Measurements from ENCODE around the gene TTLL8.

The TTLL8 gene

DNA sequence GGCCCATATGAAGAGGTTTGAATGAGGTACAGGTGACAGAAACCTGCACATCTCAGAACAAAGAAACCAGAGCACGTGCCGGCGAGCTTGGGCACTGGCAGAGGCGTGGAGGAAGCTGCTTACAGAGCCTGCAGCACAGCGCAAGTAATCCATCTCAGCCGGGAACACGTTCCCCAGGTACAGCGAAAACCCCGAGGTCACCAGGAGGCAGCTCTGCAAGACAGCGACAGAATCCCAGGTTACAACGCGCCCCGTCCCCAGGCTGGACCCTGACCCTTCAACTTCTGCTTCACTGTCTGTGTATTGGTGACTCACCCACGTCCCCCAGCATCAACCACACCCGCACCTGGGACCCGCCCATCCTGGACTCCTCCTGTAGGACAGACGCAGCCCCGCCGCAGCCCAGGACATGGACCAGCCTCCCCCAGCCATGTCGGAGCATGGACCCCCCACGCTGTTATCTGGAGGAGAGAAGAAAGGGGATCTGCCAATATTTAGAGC lies 24.9 kb upstream of the TTLL8 start:
- DNase-seq (ENCODE audit: low read depth in 2 of 2): no peak

DNA sequence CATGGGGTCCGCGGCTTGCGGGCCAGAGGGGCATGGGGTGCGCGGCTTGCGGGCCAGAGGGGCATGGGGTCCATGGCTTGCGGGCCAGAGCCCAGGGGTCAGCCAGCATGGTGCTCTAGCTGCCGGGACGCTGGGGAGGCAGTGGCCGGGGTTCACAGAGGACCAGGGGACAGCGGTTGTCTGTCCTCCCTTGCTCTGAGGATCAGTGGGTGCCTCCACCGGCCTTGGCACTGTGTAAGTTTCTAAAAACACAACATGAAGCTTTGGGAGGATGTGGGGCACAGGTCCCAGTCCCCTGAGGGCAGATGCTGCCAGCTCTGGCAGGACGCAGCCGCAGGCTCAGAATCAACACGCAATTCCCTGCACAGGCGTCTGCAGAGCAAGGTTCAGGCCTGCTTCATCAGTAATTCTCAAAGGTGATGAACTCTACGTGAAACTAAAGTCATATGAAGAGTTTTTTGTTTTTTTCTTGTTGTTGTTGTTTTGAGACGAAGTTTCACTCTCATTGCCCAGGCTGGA lies 24.2 kb upstream of the TTLL8 start:
- DNase-seq (ENCODE audit: low read depth in 2 of 2): no peak

DNA sequence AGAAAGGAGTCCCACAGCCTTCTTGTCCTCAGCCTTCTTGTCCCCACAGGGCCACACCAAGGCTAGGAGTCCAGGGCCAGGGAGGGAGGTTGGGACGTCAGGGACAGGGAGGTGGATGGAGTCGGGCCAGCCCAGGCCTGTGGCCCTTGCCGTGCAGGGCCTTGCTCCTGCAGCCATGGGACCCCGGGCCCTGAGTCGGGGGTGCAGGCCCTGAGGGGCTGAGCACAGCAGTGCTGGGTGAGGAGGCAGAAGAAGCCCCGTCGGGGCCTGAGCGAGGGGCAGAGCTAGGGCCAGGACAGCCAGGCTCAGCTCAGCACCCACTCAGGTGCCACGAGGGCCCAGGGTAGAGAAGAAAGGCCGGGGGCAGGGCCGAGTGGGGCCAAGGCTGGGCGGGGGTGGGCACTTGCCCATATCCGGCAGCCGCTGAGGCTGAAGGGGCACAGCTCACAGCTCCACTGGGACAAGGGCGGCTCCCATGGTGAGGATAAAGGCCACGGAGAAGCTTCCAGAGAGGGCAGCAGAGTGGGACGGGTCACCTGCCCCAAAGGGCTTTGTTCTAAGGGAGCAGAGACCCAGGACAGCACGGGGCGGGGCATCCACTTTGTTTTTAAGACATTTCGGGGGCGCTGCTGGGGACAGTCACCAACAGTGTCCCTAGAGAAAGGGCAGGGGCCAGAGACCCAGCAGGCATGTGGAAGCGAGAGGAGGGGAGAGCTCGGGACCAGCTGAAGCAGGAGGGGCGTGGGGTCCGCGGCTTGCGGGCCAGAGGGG lies 23.5 kb upstream of the TTLL8 start:
- DNase-seq (ENCODE audit: low read depth in 2 of 2): no peak

DNA sequence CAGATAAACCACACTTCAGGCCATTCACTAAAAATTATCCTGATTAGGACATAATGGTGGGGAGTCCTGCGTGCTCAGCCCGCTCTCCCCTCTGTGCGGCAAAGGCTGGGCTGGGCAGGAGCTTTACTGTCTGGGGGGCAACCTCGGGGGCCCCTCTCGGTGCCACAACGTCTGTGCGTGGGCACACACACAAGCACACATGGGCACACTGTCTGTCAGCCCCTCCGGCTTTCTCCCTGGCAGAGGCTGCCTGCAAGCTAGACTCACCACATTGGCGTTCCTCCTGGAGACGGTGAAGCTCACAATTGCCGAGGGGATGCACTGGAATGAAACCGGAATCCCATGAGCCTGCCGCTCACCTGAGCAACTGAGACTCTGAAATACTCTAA lies 22.0 kb upstream of the TTLL8 start:
- no peak for DNase-seq (ENCODE audit: low read depth in 2 of 2)

DNA sequence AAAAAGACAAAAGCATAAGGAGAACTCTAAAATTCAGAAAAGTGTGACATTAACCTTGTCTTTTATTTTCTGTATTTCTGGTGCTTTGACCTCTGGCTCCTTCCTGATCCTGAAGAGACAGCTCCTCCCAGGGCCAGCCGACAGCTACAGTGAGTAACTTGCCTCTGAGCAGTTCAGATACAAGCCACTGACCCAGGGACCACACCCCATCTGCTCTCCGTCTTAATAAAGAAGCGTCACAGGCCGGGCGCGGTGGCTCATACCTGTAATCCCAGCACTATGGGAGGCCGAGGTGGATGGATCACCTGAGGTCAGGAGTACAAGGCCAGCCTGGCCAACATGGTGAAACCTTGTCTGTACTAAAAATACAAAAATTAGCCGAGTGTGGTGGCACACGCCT lies 20.7 kb upstream of the TTLL8 start:
- no peak for DNase-seq (ENCODE audit: low read depth in 2 of 2)

DNA sequence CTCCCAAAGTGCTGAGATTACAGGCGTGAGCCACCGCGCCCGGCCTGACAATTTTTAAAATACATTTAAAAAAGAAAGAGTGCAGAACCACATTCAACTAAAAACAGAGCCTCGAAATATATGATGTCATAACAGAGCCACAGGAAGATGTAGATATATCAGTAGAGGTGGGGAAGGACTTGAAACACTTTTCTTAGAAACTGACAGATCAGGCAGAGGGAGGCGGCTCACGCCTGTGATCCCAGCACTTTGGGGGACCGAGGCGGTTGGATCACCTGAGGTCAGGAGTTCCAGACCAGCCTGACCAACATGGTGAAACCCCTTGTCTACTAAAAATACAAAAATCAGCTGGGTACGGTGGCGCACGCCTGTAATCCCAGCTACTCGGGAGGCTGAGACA lies 20.1 kb upstream of the TTLL8 start:
- no peak for DNase-seq (ENCODE audit: low read depth in 2 of 2)

DNA sequence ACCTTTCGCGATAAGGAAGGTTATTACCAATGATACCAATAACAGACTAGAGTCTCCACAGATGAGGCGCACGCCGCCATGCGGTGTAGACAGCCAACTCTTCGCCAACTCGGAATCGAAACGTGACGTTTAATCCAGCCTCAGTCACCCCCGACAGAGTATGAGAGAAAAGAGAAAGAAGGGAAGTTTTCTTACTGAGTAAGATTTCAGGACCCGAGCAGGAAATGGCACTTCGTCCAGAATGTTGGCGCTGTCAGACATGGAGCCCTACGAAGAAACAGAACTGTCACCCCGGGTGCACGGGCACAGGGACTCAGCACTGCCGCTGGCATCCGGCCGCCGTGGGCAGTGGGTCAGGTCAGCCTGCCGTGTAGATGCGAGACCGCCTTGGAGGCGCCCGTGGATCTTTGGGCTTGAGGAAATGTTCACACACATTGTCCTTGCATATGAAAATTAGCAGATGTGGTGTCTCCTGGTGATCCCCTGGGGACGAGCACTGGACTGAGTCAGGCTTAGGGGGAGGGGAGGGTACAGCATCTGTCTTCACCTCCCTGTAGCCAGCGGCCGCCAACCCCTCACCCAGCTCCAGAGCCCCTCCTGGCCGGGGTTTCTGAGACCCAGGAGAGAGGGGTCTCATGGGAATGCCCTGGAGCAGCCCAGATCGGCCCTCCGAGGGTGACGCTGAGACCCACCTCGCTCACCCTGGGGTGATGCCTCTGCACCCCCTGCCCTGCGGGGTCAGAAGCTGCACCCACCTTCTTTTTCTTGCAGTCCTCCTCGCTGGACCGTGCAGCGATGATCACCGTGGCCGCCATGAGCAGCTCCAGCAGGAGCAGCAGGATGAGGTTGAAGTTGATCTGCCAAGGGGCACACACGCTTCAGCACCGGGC lies 18.8 kb upstream of the TTLL8 start:
- no peak for DNase-seq (ENCODE audit: low read depth in 2 of 2)

DNA sequence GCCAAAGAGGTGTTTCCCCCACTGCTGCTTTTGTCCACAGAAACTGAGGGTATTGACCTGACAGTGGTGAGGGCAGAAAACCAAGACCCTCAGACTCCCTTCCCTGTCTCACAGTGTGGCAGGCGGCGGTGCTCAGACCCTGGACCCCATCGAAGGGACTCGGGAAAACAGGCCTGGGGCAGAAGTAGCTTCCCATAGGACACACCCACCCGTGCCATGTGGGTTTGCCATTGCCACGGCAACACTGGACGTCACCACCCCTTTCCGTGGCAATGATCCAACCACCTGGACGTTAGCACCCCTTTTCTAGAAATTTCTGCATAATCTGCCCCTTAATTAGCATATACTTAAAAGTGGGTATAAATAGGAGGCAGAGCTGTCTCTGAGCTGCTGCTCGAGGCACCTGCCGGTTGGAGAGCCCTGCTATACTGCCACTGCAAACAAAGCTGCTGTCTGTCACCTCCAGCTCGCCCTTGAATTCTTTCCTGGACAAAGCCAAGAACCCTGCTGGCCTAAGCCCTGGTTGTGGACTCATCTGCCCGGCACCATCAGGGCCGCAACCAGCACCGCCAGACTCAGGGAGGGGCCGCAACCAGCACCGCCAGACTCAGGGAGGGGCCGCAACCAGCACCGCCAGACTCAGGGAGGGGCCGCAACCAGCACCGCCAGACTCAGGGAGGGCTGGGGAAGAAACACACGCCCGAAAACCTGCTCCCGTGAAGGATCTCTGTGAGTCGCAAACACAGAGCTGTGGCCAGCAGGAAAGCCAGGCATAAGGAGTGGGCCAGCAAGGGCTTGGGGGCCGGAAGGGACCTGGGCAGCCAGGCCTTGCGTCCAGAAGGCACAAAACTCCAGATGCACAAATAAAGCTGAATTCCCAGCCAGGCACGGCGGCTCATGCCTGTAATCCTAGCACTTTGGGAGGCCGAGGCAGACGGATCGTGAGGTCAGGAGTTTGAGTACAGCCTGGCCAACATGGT lies 16.7 kb upstream of the TTLL8 start:
- DNase-seq (ENCODE audit: low read depth in 2 of 2): no peak

DNA sequence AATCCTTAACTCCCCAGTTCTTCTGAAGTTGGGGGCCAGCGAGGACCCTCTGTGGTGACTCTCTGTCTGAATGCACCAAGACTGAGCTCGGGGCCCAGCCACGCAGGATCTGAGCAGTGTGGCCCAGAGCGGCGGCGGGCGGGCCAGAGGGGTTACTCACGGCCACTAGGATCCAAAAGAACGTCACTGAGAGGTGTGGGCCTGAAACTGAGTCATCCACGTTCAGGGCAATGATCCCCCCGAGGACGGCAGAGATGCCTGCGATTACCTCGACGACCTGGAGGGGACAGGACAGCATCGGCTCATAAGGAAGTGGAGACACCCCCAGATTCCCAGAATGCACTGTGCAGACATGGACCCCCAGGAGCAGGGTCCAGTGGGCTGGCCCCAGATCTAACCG lies 16.0 kb upstream of the TTLL8 start:
- no peak for DNase-seq (ENCODE audit: low read depth in 2 of 2)

DNA sequence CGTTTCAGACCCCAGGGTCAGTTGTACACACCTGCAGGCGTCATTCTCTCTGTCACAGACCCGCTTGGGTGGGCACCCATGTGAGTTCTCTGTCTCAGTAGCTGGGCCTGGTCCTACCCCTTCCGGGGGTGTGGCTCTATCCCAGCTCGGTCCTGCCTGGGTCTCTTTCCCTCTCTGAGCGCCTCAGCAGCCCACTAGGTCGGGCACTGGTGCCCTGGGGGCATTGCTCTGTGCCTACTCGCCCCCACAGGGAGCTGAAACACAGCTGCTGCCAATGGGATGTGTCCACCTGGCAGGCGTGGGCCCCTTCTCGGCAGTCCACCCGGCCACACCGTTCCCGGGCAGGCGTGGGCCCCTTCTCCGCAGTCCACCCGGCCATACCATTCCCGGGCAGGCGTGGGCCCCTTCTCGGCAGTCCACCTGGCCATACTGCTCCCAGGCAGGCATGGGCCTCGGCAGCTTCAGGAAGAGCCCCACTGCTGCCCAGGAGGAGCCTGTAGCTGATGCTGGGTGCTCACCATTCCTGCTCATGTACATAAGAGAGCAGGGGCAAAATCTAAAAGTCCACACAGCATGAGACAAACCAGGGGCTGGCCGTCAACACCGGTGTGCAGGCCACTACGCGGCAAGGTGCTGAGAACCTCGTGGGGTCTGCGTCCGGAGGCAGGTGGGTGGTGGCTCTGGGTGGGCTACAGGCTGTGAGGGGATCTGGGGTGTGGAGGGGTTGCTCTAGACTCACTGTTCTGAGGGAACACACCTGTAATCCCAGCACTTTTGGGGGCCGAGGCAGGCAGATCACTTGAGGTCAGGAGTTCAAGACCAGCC lies 14.8 kb upstream of the TTLL8 start:
- no peak for DNase-seq (ENCODE audit: low read depth in 2 of 2)

DNA sequence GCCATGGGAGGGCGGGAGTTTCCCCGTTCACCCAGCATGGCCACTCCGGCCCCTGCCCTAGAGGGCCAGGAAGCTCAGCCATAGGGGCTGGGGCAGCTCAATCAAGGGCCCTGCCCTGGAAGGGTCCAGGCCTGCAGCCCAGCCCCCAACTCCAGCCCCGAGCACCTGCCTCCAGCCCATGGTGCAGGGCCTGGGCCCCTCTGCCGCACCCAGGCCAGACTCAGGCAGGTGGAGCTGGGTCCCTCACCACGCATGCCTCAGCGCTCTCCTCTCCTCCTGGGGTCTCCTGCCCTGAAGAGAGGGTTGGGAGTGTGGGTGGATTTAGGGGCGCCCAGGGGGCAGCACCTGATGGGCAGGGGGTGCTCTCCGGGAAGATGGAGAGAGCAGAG lies 14.1 kb upstream of the TTLL8 start:
- DNase-seq (ENCODE audit: low read depth in 2 of 2): no peak

DNA sequence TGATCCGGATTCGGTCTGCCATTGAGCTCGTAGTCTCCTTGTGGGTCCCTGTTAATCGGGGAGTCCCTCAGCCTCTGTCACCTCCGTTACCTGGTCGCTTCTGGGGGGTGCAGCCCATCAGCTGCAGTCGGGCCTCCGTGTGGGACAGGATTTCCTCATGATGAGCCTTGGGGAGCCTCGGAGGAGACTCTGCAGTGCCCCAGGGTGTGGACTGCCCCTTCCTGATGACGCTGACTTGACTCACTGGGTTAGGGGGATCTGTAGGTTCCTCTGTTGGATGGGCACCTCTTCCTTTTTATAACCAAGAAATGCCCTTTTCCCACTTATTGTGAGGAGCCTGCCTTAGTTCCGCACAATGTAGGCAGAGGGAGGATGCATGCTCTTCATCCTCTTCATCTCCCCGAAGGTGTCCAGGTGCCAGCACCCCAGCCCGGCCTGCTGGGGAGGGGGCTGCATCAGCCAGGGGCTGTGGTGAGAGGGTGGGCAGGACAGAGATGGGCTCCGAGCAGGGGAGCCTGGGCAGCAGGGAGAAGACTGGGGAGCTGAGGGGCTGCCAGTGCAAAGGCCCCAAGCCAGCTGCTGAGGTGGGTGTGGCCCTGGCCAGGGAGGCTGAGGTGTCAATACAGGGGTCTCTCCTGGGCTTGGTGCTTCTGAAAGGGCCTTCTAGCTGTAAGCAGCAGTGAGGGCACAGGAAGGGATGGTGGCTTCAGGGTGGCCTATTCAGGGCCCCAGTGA lies 13.5 kb upstream of the TTLL8 start:
- DNase-seq (ENCODE audit: low read depth in 2 of 2): no peak

DNA sequence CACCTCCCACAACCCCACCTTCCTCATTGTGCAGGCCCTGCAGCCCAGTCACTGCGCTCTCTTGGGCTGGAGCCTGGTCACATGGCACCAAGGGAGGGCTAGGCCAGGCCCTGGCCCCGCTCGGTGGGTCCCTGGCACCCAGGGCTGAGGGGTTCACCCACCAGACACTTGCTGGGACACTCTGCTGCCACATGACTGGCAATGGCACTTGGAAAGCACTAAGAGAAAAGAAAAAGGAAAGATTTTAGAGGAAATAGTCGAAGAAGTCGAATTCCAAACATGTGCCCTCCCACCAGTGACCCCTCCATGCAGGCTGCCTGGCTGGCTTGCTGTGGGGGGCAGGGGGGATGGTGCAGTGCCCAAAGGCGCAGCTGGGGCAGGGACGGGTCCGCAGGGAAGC lies 12.3 kb upstream of the TTLL8 start:
- no peak for DNase-seq (ENCODE audit: low read depth in 2 of 2)

DNA sequence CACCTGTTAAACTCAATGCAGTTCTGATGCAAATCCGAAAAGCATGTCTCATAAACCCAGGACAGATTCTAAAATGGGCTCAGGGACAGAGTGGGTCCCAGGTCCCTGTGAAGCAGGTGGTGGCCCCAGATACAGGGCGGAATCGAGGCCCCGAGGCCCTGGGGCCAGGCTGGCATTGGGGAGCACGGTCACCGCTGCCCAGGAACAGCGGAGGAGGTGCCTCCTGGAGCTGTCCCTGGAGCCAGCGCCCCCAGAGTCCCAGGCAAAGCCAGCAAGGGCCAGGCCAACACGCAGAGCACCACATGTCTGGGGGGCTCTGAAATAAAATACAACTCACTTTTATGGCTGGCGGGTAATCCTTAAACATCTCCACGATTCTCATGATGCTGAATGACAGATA lies 10.0 kb upstream of the TTLL8 start:
- DNase-seq (ENCODE audit: low read depth in 2 of 2): no peak

DNA sequence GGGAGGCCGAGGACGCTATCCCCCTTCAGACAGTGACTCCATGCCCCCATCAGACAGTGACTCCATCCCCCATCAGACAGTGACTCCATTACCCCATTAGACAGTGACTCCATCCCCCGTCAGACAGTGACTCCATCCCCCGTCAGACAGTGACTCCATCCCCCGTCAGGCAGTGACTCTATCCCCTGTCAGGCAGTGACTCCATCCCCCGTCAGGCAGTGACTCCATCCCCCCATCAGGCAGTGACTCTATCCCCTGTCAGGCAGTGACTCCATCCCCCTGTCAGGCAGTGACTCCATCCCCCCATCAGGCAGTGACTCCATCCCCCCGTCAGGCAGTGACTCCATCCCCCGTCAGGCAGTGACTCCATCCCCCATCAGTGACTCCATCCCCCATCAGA lies 9.1 kb upstream of the TTLL8 start:
- DNase-seq (ENCODE audit: low read depth in 2 of 2): no peak

DNA sequence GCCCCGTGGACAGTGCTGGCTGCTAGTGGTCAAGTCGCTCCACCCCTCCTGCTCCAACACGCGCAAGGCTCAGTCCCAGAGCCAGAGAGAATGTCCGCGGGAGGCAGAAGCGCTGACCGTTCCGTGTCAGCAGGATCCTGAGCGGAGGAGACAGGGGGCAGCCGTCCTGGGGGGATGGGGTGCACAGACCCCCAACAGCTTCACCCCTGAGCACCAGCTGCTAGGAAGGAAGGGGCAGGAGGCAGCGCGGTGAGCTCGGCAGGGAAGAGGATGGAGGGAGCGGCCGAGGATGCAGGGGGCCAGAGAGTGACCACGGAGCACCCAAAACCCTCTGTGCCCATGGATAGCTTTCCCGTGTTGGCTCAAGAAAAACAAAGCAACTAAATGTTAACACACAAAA lies 6.4 kb upstream of the TTLL8 start:
- DNase-seq (ENCODE audit: low read depth in 2 of 2): no peak

DNA sequence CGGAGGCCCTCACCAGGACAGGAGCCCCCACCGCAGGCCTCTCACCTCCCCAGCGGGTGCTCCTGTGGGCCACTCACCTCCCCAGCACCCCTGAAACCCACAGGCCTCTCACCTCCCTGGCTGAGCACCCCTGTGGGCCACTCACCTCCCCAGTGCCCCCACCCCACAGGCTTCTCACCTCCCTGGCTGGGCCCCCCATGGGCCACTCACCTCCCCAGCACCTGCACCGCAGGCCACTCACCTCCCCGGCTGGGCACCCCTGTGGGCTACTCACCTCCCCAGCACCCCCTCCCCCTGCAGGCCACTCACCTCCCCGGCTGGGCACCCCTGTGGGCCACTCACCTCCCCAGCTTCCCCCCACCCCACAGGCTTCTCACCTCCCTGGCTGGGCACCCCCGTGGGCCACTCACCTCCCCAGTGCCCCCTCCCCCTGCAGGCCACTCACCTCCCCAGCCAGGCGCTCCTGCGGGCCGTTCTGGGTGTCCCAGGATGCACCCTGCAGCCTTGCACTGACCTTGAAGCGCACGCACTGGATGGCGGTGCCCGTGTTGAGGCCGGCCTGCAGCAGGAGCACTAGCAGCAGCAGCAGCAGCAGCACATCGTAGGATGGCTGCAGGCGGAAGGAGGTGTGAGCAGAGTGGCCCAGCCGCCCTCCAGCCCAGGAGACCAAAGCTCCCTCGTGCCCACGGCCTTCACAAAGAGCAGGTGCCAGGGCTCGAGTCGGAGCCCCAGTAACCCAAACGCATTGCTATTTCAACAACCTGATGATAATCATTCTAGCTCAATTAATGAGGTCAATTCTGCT lies 5.7 kb upstream of the TTLL8 start:
- no peak for DNase-seq (ENCODE audit: low read depth in 2 of 2)

DNA sequence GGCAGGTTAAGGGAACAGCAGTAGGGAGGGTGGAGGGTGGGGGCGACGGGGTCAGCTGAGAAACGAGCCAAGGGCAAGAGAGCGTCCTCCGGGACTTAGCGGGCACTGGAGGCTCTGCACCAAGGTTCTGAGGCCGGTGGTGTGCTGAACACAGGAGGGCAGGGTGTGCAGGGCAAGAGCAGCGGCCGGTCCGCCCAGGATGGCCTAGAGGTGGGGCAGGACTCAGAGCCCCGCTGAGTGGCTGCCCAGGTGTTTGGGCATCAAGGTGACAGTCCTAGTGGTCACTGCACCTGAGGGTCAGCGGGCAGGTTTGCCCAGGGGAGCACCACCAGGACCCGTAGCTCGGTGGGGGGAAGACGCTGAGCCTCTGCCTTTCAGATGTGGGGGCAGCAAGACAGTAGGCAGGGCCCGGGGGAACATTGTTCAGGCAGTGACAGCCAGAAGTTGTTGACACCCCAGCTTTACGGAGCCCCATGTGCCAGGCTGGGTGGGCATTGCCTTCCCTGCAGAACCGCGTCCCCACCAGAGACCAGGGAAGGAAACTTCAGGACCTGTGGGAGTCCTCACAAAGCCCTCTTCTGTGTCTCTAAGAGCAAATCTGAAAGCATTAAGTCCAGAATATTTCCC lies 4.5 kb upstream of the TTLL8 start:
- no peak for DNase-seq (ENCODE audit: low read depth in 2 of 2)
